ENCODE measurements around the gene PCGF5. TPM values are rescaled to one million over a fixed set of nuclear protein-coding genes. Genes with fewer than 3 reads are reported as not detected.

The PCGF5 gene
- total RNA-seq, 1 experiment from 2014 or later: 17.3 TPM

DNA sequence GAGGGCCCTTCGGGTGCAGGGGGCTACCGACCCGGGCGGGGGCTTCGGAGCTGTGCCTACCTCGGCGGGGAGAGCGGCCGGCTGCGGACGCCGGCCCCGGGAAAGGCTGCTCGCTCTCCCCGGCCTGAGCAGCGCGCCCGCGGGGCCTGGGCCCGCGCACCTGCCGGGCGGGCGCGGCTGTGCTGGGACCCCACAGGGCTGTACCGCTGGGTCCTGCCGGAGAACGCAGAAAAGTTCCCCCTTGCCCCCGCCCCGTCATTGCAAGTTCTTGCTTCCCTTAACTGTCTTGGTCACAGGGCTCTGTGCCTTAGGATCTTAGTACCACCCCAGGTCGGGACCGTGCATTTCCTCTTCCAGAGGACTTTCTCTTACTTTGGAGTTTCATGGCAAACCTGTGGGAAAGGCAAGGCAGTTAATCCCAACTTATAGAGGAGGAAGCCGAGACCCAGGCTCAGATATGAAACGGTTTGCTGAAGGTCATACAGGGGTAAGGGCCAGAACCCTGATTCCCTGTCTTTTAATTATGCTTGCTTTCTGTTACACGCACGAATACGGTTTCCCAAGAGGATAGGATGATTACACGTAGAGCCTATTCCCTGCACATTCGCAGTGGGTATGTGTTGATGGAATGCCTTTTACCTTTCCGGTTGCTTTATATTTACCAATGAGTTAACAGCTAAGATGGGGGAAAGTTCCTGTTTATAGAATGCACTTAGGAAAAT lies 652 bp downstream of the PCGF5 start:
- POLR2A ChIA-PET (ENCODE audit: low non-redundant PET): no interaction called here
- H3K9me3 ChIP-seq (ENCODE audit: low read depth, low read length, poor library complexity, severe bottlenecking): no peaks in the 10 kb centered on the region
- no peaks in the 10 kb centered on the region for H3K27me3 ChIP-seq (replicated peaks; ENCODE audit: insufficient read depth, low read depth, low read length, poor library complexity)
- peak overlapping the region; percentile 66 for H3K27ac ChIP-seq (ENCODE audit: low read depth, low read length, poor library complexity, severe bottlenecking)
- no peaks in the 10 kb centered on the region for H3K36me3 ChIP-seq (ENCODE audit: insufficient read depth, low read length, poor library complexity, severe bottlenecking)
- DNase-seq (ENCODE audit: low spot score): peak; percentile 24
- CTCF ChIA-PET: no interaction called here
- no peak for TF ChIP-seq EZH2 (IDR thresholded peaks at IDR 0.05; ENCODE audit: borderline replicate concordance, low read depth, low read length, poor library complexity, severe bottlenecking)
- TF ChIP-seq, protein P1, sequence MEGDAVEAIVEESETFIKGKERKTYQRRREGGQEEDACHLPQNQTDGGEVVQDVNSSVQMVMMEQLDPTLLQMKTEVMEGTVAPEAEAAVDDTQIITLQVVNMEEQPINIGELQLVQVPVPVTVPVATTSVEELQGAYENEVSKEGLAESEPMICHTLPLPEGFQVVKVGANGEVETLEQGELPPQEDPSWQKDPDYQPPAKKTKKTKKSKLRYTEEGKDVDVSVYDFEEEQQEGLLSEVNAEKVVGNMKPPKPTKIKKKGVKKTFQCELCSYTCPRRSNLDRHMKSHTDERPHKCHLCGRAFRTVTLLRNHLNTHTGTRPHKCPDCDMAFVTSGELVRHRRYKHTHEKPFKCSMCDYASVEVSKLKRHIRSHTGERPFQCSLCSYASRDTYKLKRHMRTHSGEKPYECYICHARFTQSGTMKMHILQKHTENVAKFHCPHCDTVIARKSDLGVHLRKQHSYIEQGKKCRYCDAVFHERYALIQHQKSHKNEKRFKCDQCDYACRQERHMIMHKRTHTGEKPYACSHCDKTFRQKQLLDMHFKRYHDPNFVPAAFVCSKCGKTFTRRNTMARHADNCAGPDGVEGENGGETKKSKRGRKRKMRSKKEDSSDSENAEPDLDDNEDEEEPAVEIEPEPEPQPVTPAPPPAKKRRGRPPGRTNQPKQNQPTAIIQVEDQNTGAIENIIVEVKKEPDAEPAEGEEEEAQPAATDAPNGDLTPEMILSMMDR (conservative IDR thresholded peaks at IDR 0.05; ENCODE audit: low read depth, low read length): no peak
- H3K4me3 ChIP-seq (ENCODE audit: low read depth, low read length, poor library complexity, severe bottlenecking): peak overlapping the region; percentile 79
- BruUV-seq (replicated peaks): no TSS peak
- peaks cover 5% of the 10 kb centered on the region for H3K4me1 ChIP-seq (ENCODE audit: insufficient read depth, low read length, poor library complexity, severe bottlenecking)
- intact Hi-C loops (cut with micrococcal nuclease; ENCODE audit: unreplicated experiment): no loop called here

- H3K36me3 ChIP-seq (ENCODE audit: insufficient read depth, low read length, poor library complexity, severe bottlenecking): no peaks in the 10 kb centered on the region
- POLR2A ChIA-PET (ENCODE audit: low non-redundant PET): no interaction called here
- no peak overlapping the region for H3K4me3 ChIP-seq (ENCODE audit: low read depth, low read length, poor library complexity, severe bottlenecking)
- DNase-seq (ENCODE audit: low spot score): no peak
- CTCF ChIA-PET: interaction anchor here (0.7 kb wide), 1 partner anchor 263 kb away, joined by 3 read pairs; no protein-coding TSS in a partner anchor
- intact Hi-C loops (cut with micrococcal nuclease; ENCODE audit: unreplicated experiment): no loop called here
- H3K27ac ChIP-seq (ENCODE audit: low read depth, low read length, poor library complexity, severe bottlenecking): no peak overlapping the region
- no peaks in the 10 kb centered on the region for H3K4me1 ChIP-seq (ENCODE audit: insufficient read depth, low read length, poor library complexity, severe bottlenecking)
- H3K27me3 ChIP-seq (replicated peaks; ENCODE audit: insufficient read depth, low read depth, low read length, poor library complexity): no peaks in the 10 kb centered on the region
- no peaks in the 10 kb centered on the region for H3K9me3 ChIP-seq (ENCODE audit: low read depth, low read length, poor library complexity, severe bottlenecking)
- TF ChIP-seq, protein P1 (conservative IDR thresholded peaks at IDR 0.05; ENCODE audit: low read depth, low read length): no peak
- TF ChIP-seq EZH2 (IDR thresholded peaks at IDR 0.05; ENCODE audit: borderline replicate concordance, low read depth, low read length, poor library complexity, severe bottlenecking): no peak
- no TSS peak for BruUV-seq (replicated peaks)
Measured at GRCh38 chr10:91226093-91226492, 5.6 kb downstream of the PCGF5 start.

GRCh38 chr10:91227576-91227975 lies 7.1 kb downstream of the PCGF5 start:
- Histone ChIP-seq H3K27me3 (replicated peaks; ENCODE audit: insufficient read depth, low read depth, low read length, poor library complexity) (no peaks in the 10 kb centered on the region), H3K27ac (ENCODE audit: low read depth, low read length, poor library complexity, severe bottlenecking) (no peak overlapping the region), H3K4me3 (ENCODE audit: low read depth, low read length, poor library complexity, severe bottlenecking) (no peak overlapping the region), H3K4me1 (ENCODE audit: insufficient read depth, low read length, poor library complexity, severe bottlenecking) (no peaks in the 10 kb centered on the region), H3K9me3 (ENCODE audit: low read depth, low read length, poor library complexity, severe bottlenecking) (no peaks in the 10 kb centered on the region), H3K36me3 (ENCODE audit: insufficient read depth, low read length, poor library complexity, severe bottlenecking) (no peaks in the 10 kb centered on the region)
- POLR2A ChIA-PET (ENCODE audit: low non-redundant PET): no interaction called here
- no peak for TF ChIP-seq EZH2 (IDR thresholded peaks at IDR 0.05; ENCODE audit: borderline replicate concordance, low read depth, low read length, poor library complexity, severe bottlenecking)
- TF ChIP-seq, protein P1 (conservative IDR thresholded peaks at IDR 0.05; ENCODE audit: low read depth, low read length): no peak
- DNase-seq (ENCODE audit: low spot score): no peak
- intact Hi-C loops (cut with micrococcal nuclease; ENCODE audit: unreplicated experiment): no loop called here
- CTCF ChIA-PET: no interaction called here
- no TSS peak for BruUV-seq (replicated peaks)

Data from A673 (cell line).